Stimulated activated CD8-positive, alpha-beta memory T cell treated with anti-CD3 and anti-CD28 coated beads, Interleukin-15, amount 100 ng/mL, for 4 hours (primary cell): ENCODE measurements around the gene GP9.
"Not testable (repeated sequence)": the region's sequence is repeated elsewhere in the genome, so short reads cannot be mapped to it uniquely, and the experiment has no call there.

Source experiments
- DNase-seq, 2 donors: peaks; one replicate each; pipeline ENCODE4 v3.0.0-alpha.2; 2020; ENCODE audit warnings: low read depth in 2 of 2

The GP9 gene

GRCh38 chr3:129070086-129070885 is 9.7 kb downstream of the GP9 start:
- DNase-seq = no peak

GRCh38 chr3:129077222-129077621 is 16.6 kb downstream of the GP9 start:
- no peak for DNase-seq

- DNase-seq = no peak
Observed at GRCh38 chr3:129078510-129078909, 17.9 kb downstream of the GP9 start.

GRCh38 chr3:129081503-129081902 is 20.9 kb downstream of the GP9 start:
- no peak for DNase-seq

- no peak for DNase-seq
Observed at GRCh38 chr3:129082026-129082425, 21.4 kb downstream of the GP9 start.

GRCh38 chr3:129084501-129084900 is 23.9 kb downstream of the GP9 start:
- no peak for DNase-seq

- DNase-seq = no peak
Observed at GRCh38 chr3:129085165-129085715, 24.7 kb downstream of the GP9 start.

- DNase-seq = no peak
Observed at GRCh38 chr3:129085818-129086217, 25.2 kb downstream of the GP9 start.

- no peak for DNase-seq
Observed at GRCh38 chr3:129087138-129087702, 26.6 kb downstream of the GP9 start.

GRCh38 chr3:129087904-129088303 is 27.3 kb downstream of the GP9 start:
- not testable (repeated sequence) for DNase-seq

- DNase-seq = not testable (repeated sequence)
Observed at GRCh38 chr3:129088312-129088711, 27.7 kb downstream of the GP9 start.

- DNase-seq = no peak
Observed at GRCh38 chr3:129095285-129095684, 34.7 kb downstream of the GP9 start.

- DNase-seq = no peak
Observed at GRCh38 chr3:129100274-129100673, 39.7 kb downstream of the GP9 start.

- no peak for DNase-seq
Observed at GRCh38 chr3:129101370-129102138, 41.0 kb downstream of the GP9 start.

- DNase-seq = no peak
Observed at GRCh38 chr3:129103296-129103695, 42.7 kb downstream of the GP9 start.

- no peak for DNase-seq
Observed at GRCh38 chr3:129104051-129104450, 43.5 kb downstream of the GP9 start.

GRCh38 chr3:129104498-129105079 is 44.0 kb downstream of the GP9 start:
- DNase-seq = no peak

- no peak for DNase-seq
Observed at GRCh38 chr3:129105862-129106261, 45.3 kb downstream of the GP9 start.

GRCh38 chr3:129106320-129106719 is 45.7 kb downstream of the GP9 start:
- DNase-seq = no peak

GRCh38 chr3:129106866-129107565 is 46.4 kb downstream of the GP9 start:
- no peak for DNase-seq

- DNase-seq = no peak
Observed at GRCh38 chr3:129107793-129108192, 47.2 kb downstream of the GP9 start.
